WTC11 (cell line): ENCODE data around the gene PPP5C. TPM values are rescaled to one million over a fixed set of nuclear protein-coding genes. Genes with fewer than 3 reads are reported as not detected.

Source experiments
- ATAC-seq: fragments of 200-7000 bp; cut with Tn5 transposase; 2 replicates; pipeline ENCODE4 v1.10.0; 2021; ENCODE audit warnings: mild to moderate bottlenecking, moderate library complexity
- CTCF ChIA-PET: fragments of 300-600 bp; sonication (Branson Sonifier 250); formaldehyde crosslinking; loops from one replicate; lab custom pipeline; 2021; ENCODE audit warnings: antibody characterized with exemption; lab: Charles Lee
- POLR2A ChIA-PET: fragments of 350-600 bp; sonication (Branson Sonifier 250); formaldehyde crosslinking; loops from one replicate; lab custom pipeline; 2021; ENCODE audit warnings: antibody characterized with exemption; lab: Charles Lee
- DNase-seq: peaks from one replicate; pipeline ENCODE4 v3.0.0; 2021; ENCODE audit warnings: low spot score
- H3K27ac Mint-ChIP-seq: 2 replicates; pipeline ENCODE4 v1.8.0; 2021; ENCODE audit warnings: mixed read lengths
- H3K27me3 Mint-ChIP-seq: 2 replicates; pipeline ENCODE4 v1.8.0; 2021; ENCODE audit warnings: low read depth, mild to moderate bottlenecking, moderate library complexity, mixed read lengths
- H3K36me3 Mint-ChIP-seq: 2 replicates; pipeline ENCODE4 v1.8.0; 2021; ENCODE audit warnings: mixed read lengths
- H3K4me1 Mint-ChIP-seq: 2 replicates; pipeline ENCODE4 v1.8.0; 2022; ENCODE audit warnings: mixed read lengths
- H3K4me3 Mint-ChIP-seq: 2 replicates; pipeline ENCODE4 v1.8.0; 2021; ENCODE audit warnings: mild to moderate bottlenecking, moderate library complexity, mixed read lengths
- H3K9me3 Mint-ChIP-seq: 2 replicates; pipeline ENCODE4 v1.8.0; 2021; ENCODE audit warnings: mixed read lengths
- AFF4 ChIP-seq: sonication (generic); formaldehyde crosslinking; IDR thresholded peaks from 2 replicates; pipeline ENCODE4 v1.8.1; 2023; ENCODE audit warnings: mild to moderate bottlenecking, missing genetic modification reagents, borderline replicate concordance
- ATF1 ChIP-seq: sonication (generic); formaldehyde crosslinking; IDR thresholded peaks from 2 replicates; pipeline ENCODE4 v1.8.1; 2023; ENCODE audit warnings: mild to moderate bottlenecking, moderate library complexity, missing genetic modification reagents
- CREM ChIP-seq: sonication (generic); formaldehyde crosslinking; IDR thresholded peaks from 2 replicates; pipeline ENCODE4 v1.8.1; 2022; ENCODE audit warnings: mild to moderate bottlenecking, missing genetic modification reagents, moderate library complexity
- ELF4 ChIP-seq: sonication (generic); formaldehyde crosslinking; IDR thresholded peaks from 2 replicates; pipeline ENCODE4 v1.8.1; 2022; ENCODE audit warnings: low read depth, mild to moderate bottlenecking, moderate library complexity, missing genetic modification reagents
- GABPB1 ChIP-seq: sonication (generic); formaldehyde crosslinking; IDR thresholded peaks from 2 replicates; pipeline ENCODE4 v1.8.1; 2023; ENCODE audit warnings: mild to moderate bottlenecking, missing genetic modification reagents
- JAZF1 ChIP-seq: fragments of 250-450 bp; sonication (Bioruptor Pico); IDR thresholded peaks from 2 replicates; pipeline ENCODE4 v1.9.0; 2021; ENCODE audit warnings: moderate library complexity, mild to moderate bottlenecking, inconsistent platforms
- MYBL2 ChIP-seq: sonication (generic); formaldehyde crosslinking; IDR thresholded peaks from 2 replicates; pipeline ENCODE4 v1.8.1; 2023; ENCODE audit warnings: mild to moderate bottlenecking, moderate library complexity, missing genetic modification reagents
- NR1H2 ChIP-seq: sonication (generic); formaldehyde crosslinking; IDR thresholded peaks from 2 replicates; pipeline ENCODE4 v1.9.0; 2021; ENCODE audit warnings: mild to moderate bottlenecking, moderate library complexity, missing genetic modification reagents
- NR3C1 ChIP-seq: sonication (generic); formaldehyde crosslinking; conservative IDR thresholded peaks from 2 replicates; pipeline ENCODE4 v1.8.1; 2023; ENCODE audit warnings: low read depth, mild to moderate bottlenecking, missing genetic modification reagents
- OVOL2 ChIP-seq: fragments of 250-450 bp; sonication (Bioruptor Pico); IDR thresholded peaks from 2 replicates; pipeline ENCODE4 v1.9.0; 2021; ENCODE audit warnings: mild to moderate bottlenecking, borderline replicate concordance
- SMAD3 ChIP-seq: sonication (generic); formaldehyde crosslinking; IDR thresholded peaks from 2 replicates; pipeline ENCODE4 v1.8.0; 2022; ENCODE audit warnings: missing genetic modification reagents, mild to moderate bottlenecking, borderline replicate concordance
- USF2 ChIP-seq: sonication (generic); formaldehyde crosslinking; IDR thresholded peaks from 2 replicates; pipeline ENCODE4 v1.8.1; 2023; ENCODE audit warnings: mild to moderate bottlenecking, missing genetic modification reagents, moderate library complexity
- ZNF121 ChIP-seq: sonication (generic); formaldehyde crosslinking; IDR thresholded peaks from 2 replicates; pipeline ENCODE4 v1.8.0; 2023; ENCODE audit warnings: missing genetic modification reagents
- ZNF219 ChIP-seq: sonication (generic); formaldehyde crosslinking; IDR thresholded peaks from 2 replicates; pipeline ENCODE4 v1.8.0; 2023; ENCODE audit warnings: missing genetic modification reagents, mild to moderate bottlenecking, borderline replicate concordance
- ZNF263 ChIP-seq: sonication (generic); formaldehyde crosslinking; IDR thresholded peaks from 2 replicates; pipeline ENCODE4 v1.8.1; 2022; ENCODE audit warnings: low read depth, mild to moderate bottlenecking, moderate library complexity, missing genetic modification reagents
- ZNF281 ChIP-seq: sonication (generic); formaldehyde crosslinking; IDR thresholded peaks from 2 replicates; pipeline ENCODE4 v1.8.0; 2023; ENCODE audit warnings: mild to moderate bottlenecking, missing genetic modification reagents
- ZSCAN18 ChIP-seq: fragments of 250-450 bp; sonication (Bioruptor Pico); IDR thresholded peaks from 2 replicates; pipeline ENCODE4 v2.1.2; 2022; ENCODE audit warnings: mild to moderate bottlenecking, moderate library complexity
- total RNA-seq: library from RNA; stranded (reverse); gene quantifications from 3 replicates; pipeline ENCODE4 v1.2.3, GENCODE V29; 2021
- TF ChIP-seq, protein P1 (sequence below): sonication (generic); formaldehyde crosslinking; IDR thresholded peaks from 2 replicates; pipeline ENCODE4 v1.8.1; 2023; ENCODE audit warnings: mild to moderate bottlenecking, missing genetic modification reagents, moderate library complexity
- TF ChIP-seq, protein P2 (sequence below): sonication (generic); formaldehyde crosslinking; IDR thresholded peaks from 2 replicates; pipeline ENCODE4 v1.8.1; 2023; ENCODE audit warnings: mild to moderate bottlenecking, missing genetic modification reagents
- TF ChIP-seq, protein P3 (sequence below): sonication (generic); formaldehyde crosslinking; IDR thresholded peaks from 2 replicates; pipeline ENCODE4 v1.8.1; 2022; ENCODE audit warnings: low read depth, mild to moderate bottlenecking, moderate library complexity, missing genetic modification reagents, borderline replicate concordance

Gene PPP5C
- total RNA-seq, 1 experiment from 2014 or later: 107 TPM

DNA sequence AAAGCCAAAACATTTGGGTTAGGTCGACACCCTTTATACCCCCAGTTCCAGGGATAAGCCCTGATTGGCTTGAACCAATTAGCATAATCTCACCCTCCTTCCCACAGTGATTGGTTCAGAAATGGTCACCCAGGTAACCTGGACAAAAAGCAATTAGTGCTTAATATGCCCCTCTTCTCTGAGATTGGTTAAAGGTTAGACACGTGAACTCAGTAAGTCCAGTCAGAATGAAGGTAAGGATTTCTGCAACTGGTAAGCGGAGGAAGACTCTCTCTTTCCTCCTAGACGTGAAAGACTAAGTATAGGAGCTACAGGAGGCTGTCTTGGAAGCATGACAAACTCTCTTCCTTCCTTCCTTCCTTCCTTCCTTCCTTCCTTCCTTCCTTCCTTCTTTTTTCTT lies 83.1 kb downstream of the PPP5C start (continued):
- TF ChIP-seq, protein P1, sequence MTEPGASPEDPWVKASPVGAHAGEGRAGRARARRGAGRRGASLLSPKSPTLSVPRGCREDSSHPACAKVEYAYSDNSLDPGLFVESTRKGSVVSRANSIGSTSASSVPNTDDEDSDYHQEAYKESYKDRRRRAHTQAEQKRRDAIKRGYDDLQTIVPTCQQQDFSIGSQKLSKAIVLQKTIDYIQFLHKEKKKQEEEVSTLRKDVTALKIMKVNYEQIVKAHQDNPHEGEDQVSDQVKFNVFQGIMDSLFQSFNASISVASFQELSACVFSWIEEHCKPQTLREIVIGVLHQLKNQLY: no peak
- TF ChIP-seq, protein P2, sequence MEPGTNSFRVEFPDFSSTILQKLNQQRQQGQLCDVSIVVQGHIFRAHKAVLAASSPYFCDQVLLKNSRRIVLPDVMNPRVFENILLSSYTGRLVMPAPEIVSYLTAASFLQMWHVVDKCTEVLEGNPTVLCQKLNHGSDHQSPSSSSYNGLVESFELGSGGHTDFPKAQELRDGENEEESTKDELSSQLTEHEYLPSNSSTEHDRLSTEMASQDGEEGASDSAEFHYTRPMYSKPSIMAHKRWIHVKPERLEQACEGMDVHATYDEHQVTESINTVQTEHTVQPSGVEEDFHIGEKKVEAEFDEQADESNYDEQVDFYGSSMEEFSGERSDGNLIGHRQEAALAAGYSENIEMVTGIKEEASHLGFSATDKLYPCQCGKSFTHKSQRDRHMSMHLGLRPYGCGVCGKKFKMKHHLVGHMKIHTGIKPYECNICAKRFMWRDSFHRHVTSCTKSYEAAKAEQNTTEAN (CRISPR knock-in tag): no peak
- no peak for TF ChIP-seq CREM
- no peak for TF ChIP-seq OVOL2 (CRISPR knock-in tag)
- TF ChIP-seq, protein P3, sequence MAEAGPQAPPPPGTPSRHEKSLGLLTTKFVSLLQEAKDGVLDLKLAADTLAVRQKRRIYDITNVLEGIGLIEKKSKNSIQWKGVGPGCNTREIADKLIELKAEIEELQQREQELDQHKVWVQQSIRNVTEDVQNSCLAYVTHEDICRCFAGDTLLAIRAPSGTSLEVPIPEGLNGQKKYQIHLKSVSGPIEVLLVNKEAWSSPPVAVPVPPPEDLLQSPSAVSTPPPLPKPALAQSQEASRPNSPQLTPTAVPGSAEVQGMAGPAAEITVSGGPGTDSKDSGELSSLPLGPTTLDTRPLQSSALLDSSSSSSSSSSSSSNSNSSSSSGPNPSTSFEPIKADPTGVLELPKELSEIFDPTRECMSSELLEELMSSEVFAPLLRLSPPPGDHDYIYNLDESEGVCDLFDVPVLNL: no peak
- TF ChIP-seq AFF4: no peak
- no peak for TF ChIP-seq ZNF121
- TF ChIP-seq, all 79 proteins: peak for 0

- Mint-ChIP-seq H3K9me3 (no peaks in the 10 kb centered on the region), H3K27ac (no peak overlapping the region), H3K4me3 (no peak overlapping the region), H3K27me3 (peaks cover 29% of the 10 kb centered on the region), H3K4me1 (peaks cover 22% of the 10 kb centered on the region), H3K36me3 (no peaks in the 10 kb centered on the region)
- CTCF ChIA-PET: interaction anchor here (0.6 to 2.8 kb wide), 41 partner anchors 9 to 1838 kb away, joined by 3 to 32 read pairs (median 5); partner anchors contain the start of genes CCDC8, GIPR and ZNF114
- POLR2A ChIA-PET: interaction anchor here (1.3 to 1.5 kb wide), 2 partner anchors 18 to 27 kb away, joined by 5 to 6 read pairs; partner anchors contain the start of gene CCDC8
- DNase-seq: peak; percentile 75
- peak; percentile 76 for ATAC-seq
- no peak for TF ChIP-seq SMAD3 (CRISPR knock-in tag)
- no peak for TF ChIP-seq ELF4 (CRISPR knock-in tag)
- no peak for TF ChIP-seq NR1H2 (CRISPR knock-in tag)
- TF ChIP-seq ATF1 (CRISPR knock-in tag): no peak
- TF ChIP-seq JAZF1: no peak
- TF ChIP-seq GABPB1 (CRISPR knock-in tag): no peak
- TF ChIP-seq ZNF263 (CRISPR knock-in tag): no peak
- TF ChIP-seq, protein P2 (CRISPR knock-in tag): no peak
- 0 out of 2 replicates have a peak, but pooled peaks have one; percentile 30 for TF ChIP-seq ZNF121
- TF ChIP-seq, protein P3: no peak
- no peak for TF ChIP-seq ZNF219
- TF ChIP-seq ZSCAN18 (CRISPR knock-in tag): no peak
- TF ChIP-seq USF2 (CRISPR knock-in tag): no peak
- no peak for TF ChIP-seq MYBL2
- no peak for TF ChIP-seq NR3C1
- TF ChIP-seq ZNF281 (CRISPR knock-in tag): no peak
Measured at GRCh38 chr19:46431824-46432223, 84.9 kb downstream of the PPP5C start.
